ENCODE results near the gene TAB2. TPM values are rescaled to one million over a fixed set of nuclear protein-coding genes. Genes with fewer than 3 reads are reported as not detected.

TAB2 gene
- 10.4 and 25.9 TPM in 2 replicates for total RNA-seq

GRCh38 chr6:149317644-149318571, at the start of gene TAB2:
TSS of gene TAB2 (plus strand) at chr6:149317712. CDS start at chr6:149369998, 52,286 bp downstream.

GRCh38 chr6:149400050-149400449, 82.5 kb downstream of the TAB2 start, which contains the start of gene SUMO4:
TSS of gene SUMO4 (plus strand) at chr6:149400262. CDS start at chr6:149400392, 130 bp downstream.

Other genes starting within 250 kb of the TAB2 start
- gene SUMO4, start 82.5 kb downstream of the TAB2 start, total RNA-seq, result 0.65 and 4.3 TPM in 2 replicates
- 0.16 TPM in 1 of 2 replicates, not detected in the other for gene ZC3H12D, start 167.3 kb downstream of the TAB2 start, total RNA-seq
- 16.2 and 31.0 TPM in 2 replicates for gene PPIL4, start 228.3 kb downstream of the TAB2 start, total RNA-seq
- gene GINM1, start 248.7 kb downstream of the TAB2 start, total RNA-seq, result 29.8 and 48.5 TPM in 2 replicates

All from bladder microvascular endothelial cell (primary cell).